Measurements from ENCODE around the gene TENM4. TPM values are rescaled to one million over a fixed set of nuclear protein-coding genes. Genes with fewer than 3 reads are reported as not detected.

The TENM4 gene
- total RNA-seq, 1 experiment from 2014 or later: 25.0 TPM

GRCh38 chr11:78727816-78728215, 713.0 kb downstream of the TENM4 start:
- Mint-ChIP-seq H3K4me1 (peaks cover 3% of the 10 kb centered on the region; the same call in 1 of the 2 replicates), H3K36me3 (no peaks in the 10 kb centered on the region), H3K27ac (no peak overlapping the region), H3K9me3 (no peaks in the 10 kb centered on the region), H3K4me3 (no peak overlapping the region), H3K27me3 (ENCODE audit: low read depth) (no peaks in the 10 kb centered on the region)
- ChIA-PET CTCF (interaction anchor here (0.8 to 1.5 kb wide), 3 partner anchors 12 to 82 kb away, joined by 3 to 9 read pairs (median 5); no protein-coding TSS in a partner anchor), POLR2A (no interaction called here)
- DNase-seq (ENCODE audit: low spot score): no peak
- no peak for ATAC-seq
- TF ChIP-seq, protein P1, sequence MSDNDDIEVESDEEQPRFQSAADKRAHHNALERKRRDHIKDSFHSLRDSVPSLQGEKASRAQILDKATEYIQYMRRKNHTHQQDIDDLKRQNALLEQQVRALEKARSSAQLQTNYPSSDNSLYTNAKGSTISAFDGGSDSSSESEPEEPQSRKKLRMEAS (CRISPR knock-in tag; IDR thresholded peaks at IDR 0.05): no peak
- TF ChIP-seq EMX1 (CRISPR knock-in tag; IDR thresholded peaks at IDR 0.05): no peak
- no peak for TF ChIP-seq ETV6 (CRISPR knock-in tag; IDR thresholded peaks at IDR 0.05)
- no peak for TF ChIP-seq OVOL2 (CRISPR knock-in tag; IDR thresholded peaks at IDR 0.05; ENCODE audit: borderline replicate concordance)
- no peak for TF ChIP-seq ATF1 (CRISPR knock-in tag; IDR thresholded peaks at IDR 0.05)
- no peak for TF ChIP-seq ZNF317 (CRISPR knock-in tag; IDR thresholded peaks at IDR 0.05; ENCODE audit: borderline replicate concordance, low read depth)
- no peak for TF ChIP-seq AFF4 (CRISPR knock-in tag; IDR thresholded peaks at IDR 0.05; ENCODE audit: borderline replicate concordance)
- TF ChIP-seq, protein P2, sequence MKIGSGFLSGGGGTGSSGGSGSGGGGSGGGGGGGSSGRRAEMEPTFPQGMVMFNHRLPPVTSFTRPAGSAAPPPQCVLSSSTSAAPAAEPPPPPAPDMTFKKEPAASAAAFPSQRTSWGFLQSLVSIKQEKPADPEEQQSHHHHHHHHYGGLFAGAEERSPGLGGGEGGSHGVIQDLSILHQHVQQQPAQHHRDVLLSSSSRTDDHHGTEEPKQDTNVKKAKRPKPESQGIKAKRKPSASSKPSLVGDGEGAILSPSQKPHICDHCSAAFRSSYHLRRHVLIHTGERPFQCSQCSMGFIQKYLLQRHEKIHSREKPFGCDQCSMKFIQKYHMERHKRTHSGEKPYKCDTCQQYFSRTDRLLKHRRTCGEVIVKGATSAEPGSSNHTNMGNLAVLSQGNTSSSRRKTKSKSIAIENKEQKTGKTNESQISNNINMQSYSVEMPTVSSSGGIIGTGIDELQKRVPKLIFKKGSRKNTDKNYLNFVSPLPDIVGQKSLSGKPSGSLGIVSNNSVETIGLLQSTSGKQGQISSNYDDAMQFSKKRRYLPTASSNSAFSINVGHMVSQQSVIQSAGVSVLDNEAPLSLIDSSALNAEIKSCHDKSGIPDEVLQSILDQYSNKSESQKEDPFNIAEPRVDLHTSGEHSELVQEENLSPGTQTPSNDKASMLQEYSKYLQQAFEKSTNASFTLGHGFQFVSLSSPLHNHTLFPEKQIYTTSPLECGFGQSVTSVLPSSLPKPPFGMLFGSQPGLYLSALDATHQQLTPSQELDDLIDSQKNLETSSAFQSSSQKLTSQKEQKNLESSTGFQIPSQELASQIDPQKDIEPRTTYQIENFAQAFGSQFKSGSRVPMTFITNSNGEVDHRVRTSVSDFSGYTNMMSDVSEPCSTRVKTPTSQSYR (CRISPR knock-in tag; IDR thresholded peaks at IDR 0.05): no peak
- no peak for TF ChIP-seq ATF2 (CRISPR knock-in tag; IDR thresholded peaks at IDR 0.05; ENCODE audit: borderline replicate concordance, low read depth)
- TF ChIP-seq, protein P3, sequence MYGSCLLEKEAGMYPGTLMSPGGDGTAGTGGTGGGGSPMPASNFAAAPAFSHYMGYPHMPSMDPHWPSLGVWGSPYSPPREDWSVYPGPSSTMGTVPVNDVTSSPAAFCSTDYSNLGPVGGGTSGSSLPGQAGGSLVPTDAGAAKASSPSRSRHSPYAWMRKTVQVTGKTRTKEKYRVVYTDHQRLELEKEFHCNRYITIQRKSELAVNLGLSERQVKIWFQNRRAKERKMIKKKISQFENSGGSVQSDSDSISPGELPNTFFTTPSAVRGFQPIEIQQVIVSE (CRISPR knock-in tag; IDR thresholded peaks at IDR 0.05; ENCODE audit: borderline replicate concordance): no peak

GRCh38 chr11:78725200-78725599, 715.6 kb downstream of the TENM4 start:
- H3K4me3 Mint-ChIP-seq: no peak overlapping the region
- H3K27ac Mint-ChIP-seq: no peak overlapping the region
- CTCF ChIA-PET: interaction anchor here (2.3 kb wide), 1 partner anchor 10 kb away, joined by 8 read pairs; no protein-coding TSS in a partner anchor
- H3K4me1 Mint-ChIP-seq: no peaks in the 10 kb centered on the region
- POLR2A ChIA-PET: no interaction called here
- no peaks in the 10 kb centered on the region for H3K9me3 Mint-ChIP-seq
- no peaks in the 10 kb centered on the region for H3K36me3 Mint-ChIP-seq
- H3K27me3 Mint-ChIP-seq (ENCODE audit: low read depth): no peaks in the 10 kb centered on the region
- ATAC-seq (no peak), DNase-seq (ENCODE audit: low spot score) (no peak)
- TF ChIP-seq, protein P4, sequence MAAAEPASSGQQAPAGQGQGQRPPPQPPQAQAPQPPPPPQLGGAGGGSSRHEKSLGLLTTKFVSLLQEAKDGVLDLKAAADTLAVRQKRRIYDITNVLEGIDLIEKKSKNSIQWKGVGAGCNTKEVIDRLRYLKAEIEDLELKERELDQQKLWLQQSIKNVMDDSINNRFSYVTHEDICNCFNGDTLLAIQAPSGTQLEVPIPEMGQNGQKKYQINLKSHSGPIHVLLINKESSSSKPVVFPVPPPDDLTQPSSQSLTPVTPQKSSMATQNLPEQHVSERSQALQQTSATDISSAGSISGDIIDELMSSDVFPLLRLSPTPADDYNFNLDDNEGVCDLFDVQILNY (CRISPR knock-in tag; IDR thresholded peaks at IDR 0.05): no peak
- TF ChIP-seq, protein P5, sequence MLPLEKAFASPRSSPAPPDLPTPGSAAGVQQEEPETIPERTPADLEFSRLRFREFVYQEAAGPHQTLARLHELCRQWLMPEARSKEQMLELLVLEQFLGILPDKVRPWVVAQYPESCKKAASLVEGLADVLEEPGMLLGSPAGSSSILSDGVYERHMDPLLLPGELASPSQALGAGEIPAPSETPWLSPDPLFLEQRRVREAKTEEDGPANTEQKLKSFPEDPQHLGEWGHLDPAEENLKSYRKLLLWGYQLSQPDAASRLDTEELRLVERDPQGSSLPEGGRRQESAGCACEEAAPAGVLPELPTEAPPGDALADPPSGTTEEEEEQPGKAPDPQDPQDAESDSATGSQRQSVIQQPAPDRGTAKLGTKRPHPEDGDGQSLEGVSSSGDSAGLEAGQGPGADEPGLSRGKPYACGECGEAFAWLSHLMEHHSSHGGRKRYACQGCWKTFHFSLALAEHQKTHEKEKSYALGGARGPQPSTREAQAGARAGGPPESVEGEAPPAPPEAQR (CRISPR knock-in tag; IDR thresholded peaks at IDR 0.05): no peak
- TF ChIP-seq ZNF396 (CRISPR knock-in tag; IDR thresholded peaks at IDR 0.05; ENCODE audit: borderline replicate concordance) (no peak), FOXK1 (CRISPR knock-in tag; IDR thresholded peaks at IDR 0.05) (no peak), ELF4 (CRISPR knock-in tag; IDR thresholded peaks at IDR 0.05; ENCODE audit: low read depth) (no peak), CBFB (CRISPR knock-in tag; IDR thresholded peaks at IDR 0.05; ENCODE audit: low read depth) (no peak)
- TF ChIP-seq, protein P6, sequence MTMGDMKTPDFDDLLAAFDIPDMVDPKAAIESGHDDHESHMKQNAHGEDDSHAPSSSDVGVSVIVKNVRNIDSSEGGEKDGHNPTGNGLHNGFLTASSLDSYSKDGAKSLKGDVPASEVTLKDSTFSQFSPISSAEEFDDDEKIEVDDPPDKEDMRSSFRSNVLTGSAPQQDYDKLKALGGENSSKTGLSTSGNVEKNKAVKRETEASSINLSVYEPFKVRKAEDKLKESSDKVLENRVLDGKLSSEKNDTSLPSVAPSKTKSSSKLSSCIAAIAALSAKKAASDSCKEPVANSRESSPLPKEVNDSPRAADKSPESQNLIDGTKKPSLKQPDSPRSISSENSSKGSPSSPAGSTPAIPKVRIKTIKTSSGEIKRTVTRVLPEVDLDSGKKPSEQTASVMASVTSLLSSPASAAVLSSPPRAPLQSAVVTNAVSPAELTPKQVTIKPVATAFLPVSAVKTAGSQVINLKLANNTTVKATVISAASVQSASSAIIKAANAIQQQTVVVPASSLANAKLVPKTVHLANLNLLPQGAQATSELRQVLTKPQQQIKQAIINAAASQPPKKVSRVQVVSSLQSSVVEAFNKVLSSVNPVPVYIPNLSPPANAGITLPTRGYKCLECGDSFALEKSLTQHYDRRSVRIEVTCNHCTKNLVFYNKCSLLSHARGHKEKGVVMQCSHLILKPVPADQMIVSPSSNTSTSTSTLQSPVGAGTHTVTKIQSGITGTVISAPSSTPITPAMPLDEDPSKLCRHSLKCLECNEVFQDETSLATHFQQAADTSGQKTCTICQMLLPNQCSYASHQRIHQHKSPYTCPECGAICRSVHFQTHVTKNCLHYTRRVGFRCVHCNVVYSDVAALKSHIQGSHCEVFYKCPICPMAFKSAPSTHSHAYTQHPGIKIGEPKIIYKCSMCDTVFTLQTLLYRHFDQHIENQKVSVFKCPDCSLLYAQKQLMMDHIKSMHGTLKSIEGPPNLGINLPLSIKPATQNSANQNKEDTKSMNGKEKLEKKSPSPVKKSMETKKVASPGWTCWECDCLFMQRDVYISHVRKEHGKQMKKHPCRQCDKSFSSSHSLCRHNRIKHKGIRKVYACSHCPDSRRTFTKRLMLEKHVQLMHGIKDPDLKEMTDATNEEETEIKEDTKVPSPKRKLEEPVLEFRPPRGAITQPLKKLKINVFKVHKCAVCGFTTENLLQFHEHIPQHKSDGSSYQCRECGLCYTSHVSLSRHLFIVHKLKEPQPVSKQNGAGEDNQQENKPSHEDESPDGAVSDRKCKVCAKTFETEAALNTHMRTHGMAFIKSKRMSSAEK (CRISPR knock-in tag; IDR thresholded peaks at IDR 0.05; ENCODE audit: borderline replicate concordance): no peak
- TF ChIP-seq, protein P7, sequence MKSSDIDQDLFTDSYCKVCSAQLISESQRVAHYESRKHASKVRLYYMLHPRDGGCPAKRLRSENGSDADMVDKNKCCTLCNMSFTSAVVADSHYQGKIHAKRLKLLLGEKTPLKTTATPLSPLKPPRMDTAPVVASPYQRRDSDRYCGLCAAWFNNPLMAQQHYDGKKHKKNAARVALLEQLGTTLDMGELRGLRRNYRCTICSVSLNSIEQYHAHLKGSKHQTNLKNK (CRISPR knock-in tag; IDR thresholded peaks at IDR 0.05): no peak

Data from WTC11 (cell line).